Activated CD8-positive, alpha-beta memory T cell treated with anti-CD3 and anti-CD28 coated beads, Interleukin-2, amount 50 U/mL, for 48 hours (primary cell): ENCODE data around the gene CANT1.

Source experiments
- DNase-seq: peaks from one replicate; pipeline ENCODE4 v3.0.0-alpha.2; 2020

Gene CANT1

GRCh38 chr17:79009397-79010303 is at the start of gene CANT1:
Gene CANT1 (minus strand): TSS chr17:79009764. CDS start chr17:78997622, 12,142 bp downstream.
- peak; percentile 89 for DNase-seq

- no peak for DNase-seq
Measured at GRCh38 chr17:79057737-79058385, 48.3 kb upstream of the CANT1 start.

- no peak for DNase-seq
Measured at GRCh38 chr17:79055197-79055596, 45.6 kb upstream of the CANT1 start.

- no peak for DNase-seq
Measured at GRCh38 chr17:79054200-79054960, 44.8 kb upstream of the CANT1 start.

- DNase-seq = no peak
Measured at GRCh38 chr17:79053251-79053925, 43.8 kb upstream of the CANT1 start.

- no peak for DNase-seq
Measured at GRCh38 chr17:79052131-79052530, 42.6 kb upstream of the CANT1 start.

- no peak for DNase-seq
Measured at GRCh38 chr17:79051306-79051705, 41.7 kb upstream of the CANT1 start.

- no peak for DNase-seq
Measured at GRCh38 chr17:79050551-79050950, 41.0 kb upstream of the CANT1 start.

- DNase-seq = no peak
Measured at GRCh38 chr17:79049821-79050220, 40.3 kb upstream of the CANT1 start.

- DNase-seq = no peak
Measured at GRCh38 chr17:79048826-79049755, 39.5 kb upstream of the CANT1 start.

GRCh38 chr17:79047923-79048825 is 38.6 kb upstream of the CANT1 start:
- no peak for DNase-seq

- no peak for DNase-seq
Measured at GRCh38 chr17:79047291-79047920, 37.8 kb upstream of the CANT1 start.

- DNase-seq = no peak
Measured at GRCh38 chr17:79046916-79047280, 37.3 kb upstream of the CANT1 start.

GRCh38 chr17:79046197-79046915 is 36.8 kb upstream of the CANT1 start:
- DNase-seq = no peak

GRCh38 chr17:79045842-79046196 is 36.3 kb upstream of the CANT1 start:
- DNase-seq = peak; percentile 86

- DNase-seq = no peak
Measured at GRCh38 chr17:79045001-79045729, 35.6 kb upstream of the CANT1 start.

GRCh38 chr17:79044462-79044861 is 34.9 kb upstream of the CANT1 start:
- DNase-seq = no peak

GRCh38 chr17:79043931-79044320 is 34.4 kb upstream of the CANT1 start:
- no peak for DNase-seq
